Measurements from ENCODE around the gene CTNNA3.

- TF ChIP-seq, protein P1, sequence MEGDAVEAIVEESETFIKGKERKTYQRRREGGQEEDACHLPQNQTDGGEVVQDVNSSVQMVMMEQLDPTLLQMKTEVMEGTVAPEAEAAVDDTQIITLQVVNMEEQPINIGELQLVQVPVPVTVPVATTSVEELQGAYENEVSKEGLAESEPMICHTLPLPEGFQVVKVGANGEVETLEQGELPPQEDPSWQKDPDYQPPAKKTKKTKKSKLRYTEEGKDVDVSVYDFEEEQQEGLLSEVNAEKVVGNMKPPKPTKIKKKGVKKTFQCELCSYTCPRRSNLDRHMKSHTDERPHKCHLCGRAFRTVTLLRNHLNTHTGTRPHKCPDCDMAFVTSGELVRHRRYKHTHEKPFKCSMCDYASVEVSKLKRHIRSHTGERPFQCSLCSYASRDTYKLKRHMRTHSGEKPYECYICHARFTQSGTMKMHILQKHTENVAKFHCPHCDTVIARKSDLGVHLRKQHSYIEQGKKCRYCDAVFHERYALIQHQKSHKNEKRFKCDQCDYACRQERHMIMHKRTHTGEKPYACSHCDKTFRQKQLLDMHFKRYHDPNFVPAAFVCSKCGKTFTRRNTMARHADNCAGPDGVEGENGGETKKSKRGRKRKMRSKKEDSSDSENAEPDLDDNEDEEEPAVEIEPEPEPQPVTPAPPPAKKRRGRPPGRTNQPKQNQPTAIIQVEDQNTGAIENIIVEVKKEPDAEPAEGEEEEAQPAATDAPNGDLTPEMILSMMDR (conservative IDR thresholded peaks at IDR 0.05 in 1 of 2, IDR thresholded peaks at IDR 0.05 in 1 of 2; ENCODE audit: low read depth in 1 of 2, low read length in 2 of 2): no peak
- TF ChIP-seq EZH2 (IDR thresholded peaks at IDR 0.05; ENCODE audit: low read length, missing control alignments): no peak
These were observed 85.8 kb downstream of the CTNNA3 start for GRCh38 chr10:67609996-67610793.
